ENCODE measurements around the gene LRMDA. TPM values are rescaled to one million over a fixed set of nuclear protein-coding genes. Genes with fewer than 3 reads are reported as not detected.

Gene LRMDA
- total RNA-seq, 4 donors from 2014 or later, result 2.2 to 7.8 (median 4.5) TPM

DNA sequence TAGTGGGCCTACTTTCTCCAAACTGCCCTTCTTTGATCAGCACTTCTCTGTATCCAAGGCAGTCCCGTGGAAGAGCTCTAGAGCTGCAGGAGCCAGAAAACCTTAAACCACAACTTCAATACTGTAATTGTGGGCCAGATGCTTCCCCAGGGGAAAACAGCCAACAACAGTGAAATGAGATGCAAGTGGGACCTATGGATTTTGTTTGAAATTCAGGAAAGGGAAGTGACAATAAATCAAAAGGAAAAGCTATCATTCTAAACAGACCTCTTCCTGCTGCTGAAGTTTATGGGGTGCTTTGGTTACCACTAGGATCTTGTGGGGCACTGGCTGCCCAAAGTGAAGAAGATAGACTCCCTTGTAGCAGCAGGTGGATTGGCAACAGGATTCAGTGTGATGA is 1031.7 kb downstream of the LRMDA start:
- intact Hi-C loops (cut with DNase I; ENCODE audit: low total_unique reads), result no loop called here
- peaks cover 0 to 4% (median 0%) of the 10 kb centered on the region in 4 donors for H3K4me1 ChIP-seq
- no peaks in the 10 kb centered on the region for H3K27me3 ChIP-seq
- TF ChIP-seq CTCF (IDR thresholded peaks at IDR 0.05) (no peak), EP300 (IDR thresholded peaks at IDR 0.05; ENCODE audit: low read depth) (no peak), POLR2AphosphoS5 (IDR thresholded peaks at IDR 0.05) (no peak), POLR2A (IDR thresholded peaks at IDR 0.05) (no peak)
- 60 to 85% methylated on average over 1 of the region's 1 CpG for WGBS, 2 donors (ENCODE audit: low coverage in 1 of 2)
- H3K4me3 ChIP-seq, result no peak overlapping the region
- H3K9me3 ChIP-seq, result no peaks in the 10 kb centered on the region
- no peaks in the 10 kb centered on the region for H3K36me3 ChIP-seq
- in situ Hi-C loops (cut with MboI; ENCODE audit: low pct_ligation_motif_present in 1 of 4, low pct_unique_long_range_greater_than_20kb in 1 of 4, low sequenced_read_pairs in 3 of 4), result no loop called here
- no peak overlapping the region for H3K27ac ChIP-seq
- DNase-seq, result no peak

GRCh38 chr10:76466836-76467503 is 1035.5 kb downstream of the LRMDA start:
- intact Hi-C loops (cut with DNase I; ENCODE audit: low total_unique reads), result no loop called here
- in situ Hi-C loops (cut with MboI; ENCODE audit: low pct_ligation_motif_present in 1 of 4, low pct_unique_long_range_greater_than_20kb in 1 of 4, low sequenced_read_pairs in 3 of 4), result no loop called here
- WGBS, 2 donors (ENCODE audit: low coverage in 1 of 2), result 78 to 79% methylated on average over 5 to 6 of the region's 6 CpGs
- no peak overlapping the region for H3K4me3 ChIP-seq
- H3K27ac ChIP-seq, result no peak overlapping the region
- TF ChIP-seq CTCF (IDR thresholded peaks at IDR 0.05), result no peak
- TF ChIP-seq POLR2A (IDR thresholded peaks at IDR 0.05), result no peak
- TF ChIP-seq POLR2AphosphoS5 (IDR thresholded peaks at IDR 0.05), result no peak
- TF ChIP-seq EP300 (IDR thresholded peaks at IDR 0.05; ENCODE audit: low read depth), result no peak
- DNase-seq, result no peak
- no peaks in the 10 kb centered on the region for H3K27me3 ChIP-seq
- no peaks in the 10 kb centered on the region for H3K9me3 ChIP-seq
- no peaks in the 10 kb centered on the region for H3K4me1 ChIP-seq
- no peaks in the 10 kb centered on the region for H3K36me3 ChIP-seq

GRCh38 chr10:76469675-76470074 is 1038.3 kb downstream of the LRMDA start:
- intact Hi-C loops (cut with DNase I; ENCODE audit: low total_unique reads) (no loop called here), in situ Hi-C loops (cut with MboI; ENCODE audit: low pct_ligation_motif_present in 1 of 4, low pct_unique_long_range_greater_than_20kb in 1 of 4, low sequenced_read_pairs in 3 of 4) (no loop called here)
- TF ChIP-seq EP300 (IDR thresholded peaks at IDR 0.05; ENCODE audit: low read depth), result no peak
- no peak for TF ChIP-seq POLR2A (IDR thresholded peaks at IDR 0.05)
- no peak for TF ChIP-seq POLR2AphosphoS5 (IDR thresholded peaks at IDR 0.05)
- TF ChIP-seq CTCF (IDR thresholded peaks at IDR 0.05), result no peak
- no peak for DNase-seq
- Histone ChIP-seq H3K4me3 (no peak overlapping the region), H3K4me1 (no peaks in the 10 kb centered on the region), H3K27ac (no peak overlapping the region), H3K27me3 (no peaks in the 10 kb centered on the region), H3K9me3 (no peaks in the 10 kb centered on the region), H3K36me3 (no peaks in the 10 kb centered on the region)

GRCh38 chr10:76479103-76479790 is 1047.8 kb downstream of the LRMDA start:
- TF ChIP-seq POLR2AphosphoS5 (IDR thresholded peaks at IDR 0.05) (no peak), POLR2A (IDR thresholded peaks at IDR 0.05) (no peak), EP300 (IDR thresholded peaks at IDR 0.05; ENCODE audit: low read depth) (no peak), CTCF (IDR thresholded peaks at IDR 0.05) (no peak)
- H3K4me3 ChIP-seq, result no peak overlapping the region
- 77 to 79% methylated on average over 5 of the region's 5 CpGs for WGBS, 2 donors (ENCODE audit: low coverage in 1 of 2)
- no peaks in the 10 kb centered on the region for H3K36me3 ChIP-seq
- in situ Hi-C loops (cut with MboI; ENCODE audit: low pct_ligation_motif_present in 1 of 4, low pct_unique_long_range_greater_than_20kb in 1 of 4, low sequenced_read_pairs in 3 of 4), result no loop called here
- intact Hi-C loops (cut with DNase I; ENCODE audit: low total_unique reads), result no loop called here
- H3K9me3 ChIP-seq, result no peaks in the 10 kb centered on the region
- no peak overlapping the region for H3K27ac ChIP-seq
- no peak for DNase-seq
- no peaks in the 10 kb centered on the region for H3K27me3 ChIP-seq
- peaks cover 0 to 5% (median 0%) of the 10 kb centered on the region in 4 donors for H3K4me1 ChIP-seq

All from transverse colon (tissue), 4 donors.